Testis (tissue), 3 donors: ENCODE data around the gene TNFRSF6B. TPM values are rescaled to one million over a fixed set of nuclear protein-coding genes. Genes with fewer than 3 reads are reported as not detected.
A peak's percentile ranks its signal among the peaks of the same experiment; 100 is the strongest.

ENCODE experiments used
- DNase-seq: peaks from one replicate; pipeline ENCODE4 v3.0.0-alpha.2; 2019
- H3K27ac ChIP-seq, 2 donors: fragments of 200-600 bp; sonication (generic); one replicate each; pipeline ENCODE4 v1.5.1; 2019
- H3K27me3 ChIP-seq: fragments of 200-600 bp; sonication (generic); one replicate; pipeline ENCODE4 v1.5.1; 2019
- H3K36me3 ChIP-seq: fragments of 200-600 bp; sonication (generic); one replicate; pipeline ENCODE4 v1.5.1; 2017; ENCODE audit warnings: low read depth; ENCODE audit errors: missing control alignments
- H3K4me1 ChIP-seq: fragments of 200-600 bp; sonication (generic); one replicate; pipeline ENCODE4 v1.5.1; 2019
- H3K4me3 ChIP-seq, 2 donors: fragments of 200-600 bp; sonication (generic); one replicate each; pipeline ENCODE4 v1.5.1; 2017 to 2019
- H3K9me3 ChIP-seq: fragments of 200-600 bp; sonication (generic); one replicate; pipeline ENCODE4 v1.5.1; 2017
- CTCF ChIP-seq, 3 experiments: fragments of 450-650 bp in 2 of 3; fragments of 200-600 bp in 1 of 3; sonication (generic) in 1 of 3; IDR thresholded peaks; one replicate each; pipeline ENCODE4 v1.5.1; 2016 to 2019; ENCODE audit warnings: antibody characterized with exemption in 3 of 3, mild to moderate bottlenecking in 2 of 3, moderate library complexity in 1 of 3
- POLR2A ChIP-seq: fragments of 450-650 bp; IDR thresholded peaks from one replicate; pipeline ENCODE4 v1.6.1; 2017; ENCODE audit warnings: antibody characterized with exemption, mild to moderate bottlenecking, moderate library complexity
- WGBS, 2 donors: methylation state at CpG; one replicate each; pipeline ENCODE4 v1.1.5; 2018; 5-methylcytosine and 5-hydroxymethylcytosine counted together
- intact Hi-C: fragments of 100-400 bp; cut with DNase I; formaldehyde crosslinking; loops from one replicate; pipeline ENCODE4 v1.15.1; 2023; ENCODE audit warnings: low total_unique reads
- polyA plus RNA-seq: library from polyadenylated mRNA; stranded (reverse); fragments of 350-450 nt; fragmentation: Illumina TruSeq; extraction: RNeasy Lipid Tissue Mini Kit (QIAGEN cat#74804); gene quantifications from one replicate; pipeline ENCODE4 v1.2.3, GENCODE V29; 2014; ENCODE audit warnings: low read depth, low replicate concordance; ENCODE audit not compliant: insufficient read depth
- total RNA-seq, 2 donors: library from RNA; depleted of rRNA; stranded (reverse); fragments of >200 nt; gene quantifications; one replicate each; pipeline ENCODE4 v1.2.3, GENCODE V29; 2016

Gene TNFRSF6B
- total and polyA plus RNA-seq, 3 donors from 2014 or later, result 3.0 to 30.5 (median 26.2) TPM

- H3K9me3 ChIP-seq, result no peaks in the 10 kb centered on the region
- WGBS, 2 donors, result 2% methylated on average over 22 of the region's 80 CpGs; no CpG with 5 or more reads in 1 of the 2 donors
- peaks cover 32% of the 10 kb centered on the region for H3K4me1 ChIP-seq
- H3K4me3 ChIP-seq, result peak overlapping the region; percentile 68 to 85
- H3K27me3 ChIP-seq, result no peaks in the 10 kb centered on the region
- TF ChIP-seq POLR2A (no peak), CTCF (IDR thresholded peaks at IDR 0.05) (no peak)
- H3K36me3 ChIP-seq, result no peaks in the 10 kb centered on the region
- peak overlapping the region; percentile 92 to 96 for H3K27ac ChIP-seq
- intact Hi-C loops, result no loop called here
- no peak for DNase-seq
These were observed 43.7 kb downstream of the TNFRSF6B start for GRCh38 chr20:63740070-63740626.

GRCh38 chr20:63740627-63741353 is 44.3 kb downstream of the TNFRSF6B start:
- intact Hi-C loops, result no loop called here
- Histone ChIP-seq H3K36me3 (no peaks in the 10 kb centered on the region), H3K4me1 (peaks cover 32% of the 10 kb centered on the region), H3K9me3 (no peaks in the 10 kb centered on the region), H3K4me3 (peak overlapping the region; percentile 68 to 85), H3K27ac (peak overlapping the region; percentile 92 to 96), H3K27me3 (no peaks in the 10 kb centered on the region)
- TF ChIP-seq CTCF (IDR thresholded peaks at IDR 0.05) (peak in 1 of 3 experiments; percentile 25), POLR2A (no peak)
- DNase-seq, result peak; percentile 93
- 1% methylated on average over 21 of the region's 29 CpGs; no CpG with 5 or more reads in 1 of the 2 donors for WGBS, 2 donors

- DNase-seq, result no peak
- 0 to 32% methylated on average over 1 to 6 of the region's 6 CpGs for WGBS, 2 donors
- Histone ChIP-seq H3K4me3 (peak overlapping the region in 1 of 2 donors; percentile 85), H3K27me3 (no peaks in the 10 kb centered on the region), H3K27ac (peak overlapping the region; percentile 92 to 96), H3K4me1 (peaks cover 32% of the 10 kb centered on the region), H3K36me3 (no peaks in the 10 kb centered on the region), H3K9me3 (no peaks in the 10 kb centered on the region)
- intact Hi-C loops, result no loop called here
- no peak for TF ChIP-seq CTCF (IDR thresholded peaks at IDR 0.05)
- no peak for TF ChIP-seq POLR2A
These were observed 44.9 kb downstream of the TNFRSF6B start for GRCh38 chr20:63741354-63741675.

- Histone ChIP-seq H3K36me3 (no peaks in the 10 kb centered on the region), H3K27ac (peak overlapping the region; percentile 92 to 96), H3K27me3 (no peaks in the 10 kb centered on the region), H3K9me3 (no peaks in the 10 kb centered on the region), H3K4me3 (no peak overlapping the region), H3K4me1 (peaks cover 32% of the 10 kb centered on the region)
- intact Hi-C loops, result no loop called here
- no peak for DNase-seq
- WGBS, 2 donors, result 62% methylated on average over 30 of the region's 30 CpGs; no CpG with 5 or more reads in 1 of the 2 donors
- TF ChIP-seq CTCF (IDR thresholded peaks at IDR 0.05), result no peak
- TF ChIP-seq POLR2A, result no peak
These were observed 45.4 kb downstream of the TNFRSF6B start for GRCh38 chr20:63741676-63742380.
